Keratinocyte (primary cell): ENCODE data around the gene ZNF709. TPM values are rescaled to one million over a fixed set of nuclear protein-coding genes. Genes with fewer than 3 reads are reported as not detected.

Experiments used
- DNase-seq: peaks from one replicate; pipeline ENCODE4 v3.0.0-alpha.2; 2011; ENCODE audit warnings: low read depth, missing footprints, low spot score
- FAIRE-seq: peaks from 2 replicates; lab custom pipeline; 2011; peaks lifted over from hg19 to GRCh38; lab: Jason Lieb, UNC
- H2AFZ ChIP-seq: 2 replicates; pipeline ENCODE4 v1.6.0; 2012; ENCODE audit warnings: low read length, control low read depth, inconsistent platforms; ENCODE audit not compliant: control insufficient read depth
- H3K27ac ChIP-seq: 2 replicates; pipeline ENCODE4 v1.5.1; 2011; ENCODE audit warnings: low read length; ENCODE audit not compliant: control insufficient read depth, insufficient read depth
- H3K27me3 ChIP-seq: 3 replicates; pipeline ENCODE4 v1.6.0; 2011; ENCODE audit warnings: low read length; ENCODE audit not compliant: control insufficient read depth, insufficient read depth; ENCODE audit errors: extremely low read depth
- H3K36me3 ChIP-seq, 2 experiments: 2 replicates in 1 of 2; 3 replicates in 1 of 2; pipeline ENCODE4 v1.5.1; 2011; ENCODE audit warnings: low read length in 2 of 2, mild to moderate bottlenecking in 1 of 2; ENCODE audit not compliant: control insufficient read depth in 2 of 2, insufficient read depth in 2 of 2; ENCODE audit errors: extremely low read depth in 1 of 2
- H3K4me1 ChIP-seq: 3 replicates; pipeline ENCODE4 v1.5.1; 2011; ENCODE audit warnings: low read length; ENCODE audit not compliant: control insufficient read depth, insufficient read depth; ENCODE audit errors: extremely low read depth
- H3K4me2 ChIP-seq: 3 replicates; pipeline ENCODE4 v1.6.0; 2011; ENCODE audit warnings: low read depth, low read length; ENCODE audit not compliant: control insufficient read depth, insufficient read depth; ENCODE audit errors: extremely low read depth
- H3K4me3 ChIP-seq, 3 experiments: fragments of 200-600 bp in 1 of 3; sonication (generic) in 1 of 3; 2 replicates in 2 of 3; 3 replicates in 1 of 3; pipeline ENCODE4 v1.5.1; 2011 to 2016; ENCODE audit warnings: low read length in 3 of 3, mild to moderate bottlenecking in 3 of 3, control low read depth in 2 of 3, inconsistent platforms in 1 of 3, low read depth in 1 of 3, mixed read lengths in 1 of 3, mixed run types in 1 of 3, moderate library complexity in 1 of 3; ENCODE audit not compliant: control insufficient read depth in 2 of 3, insufficient read depth in 2 of 3; ENCODE audit errors: extremely low read depth in 1 of 3
- H3K79me2 ChIP-seq: 2 replicates; pipeline ENCODE4 v1.6.0; 2012; ENCODE audit warnings: low read length; ENCODE audit not compliant: control insufficient read depth, insufficient read depth
- H3K9ac ChIP-seq: 3 replicates; pipeline ENCODE4 v1.6.0; 2011; ENCODE audit warnings: low read length; ENCODE audit not compliant: control insufficient read depth, insufficient read depth; ENCODE audit errors: extremely low read depth
- H3K9me1 ChIP-seq: 3 replicates; pipeline ENCODE4 v1.6.0; 2011; ENCODE audit warnings: low read length; ENCODE audit not compliant: control insufficient read depth, insufficient read depth; ENCODE audit errors: extremely low read depth
- H3K9me3 ChIP-seq: 2 replicates; pipeline ENCODE4 v1.5.1; 2012; ENCODE audit warnings: low read depth, low read length; ENCODE audit not compliant: control insufficient read depth
- H4K20me1 ChIP-seq: 3 replicates; pipeline ENCODE4 v1.6.0; 2011; ENCODE audit warnings: low read length; ENCODE audit not compliant: control insufficient read depth, insufficient read depth; ENCODE audit errors: extremely low read depth
- EZH2 ChIP-seq: IDR thresholded peaks from one replicate; pipeline ENCODE4 v1.6.1; 2012; ENCODE audit warnings: inconsistent platforms, mild to moderate bottlenecking, low read length, moderate library complexity
- dilution Hi-C: fragments of 300-500 bp; cut with MboI; formaldehyde crosslinking; loops from one replicate; pipeline ENCODE4 v1.7.0; 2020; ENCODE audit warnings: low sequenced_read_pairs; ENCODE audit not compliant: extremely low pct_ligation_motif_present
- polyA plus RNA-seq, 5 experiments: library from polyadenylated mRNA; depleted of rRNA in 3 of 5; stranded (reverse) in 3 of 5; stranded (forward) in 1 of 5; unstranded in 1 of 5; fragments of >200 nt; gene quantifications; 1 replicate in 1 of 5; 2 replicates in 3 of 5; 3 replicates in 1 of 5; pipeline versions ENCODE4 v1.2.1 to v1.2.3, GENCODE V29; 2011 to 2012; ENCODE audit warnings: missing spikeins in 2 of 5, low read depth in 1 of 5, low replicate concordance in 1 of 5
- TF ChIP-seq, protein P1 (sequence below), 3 experiments: IDR thresholded peaks in 1 of 3; conservative IDR thresholded peaks in 1 of 3; optimal IDR thresholded peaks in 1 of 3; 2 replicates in 2 of 3; 3 replicates in 1 of 3; pipeline versions ENCODE3 to v1.5.1; 2011; ENCODE audit warnings: low read length in 3 of 3, mild to moderate bottlenecking in 3 of 3, moderate library complexity in 2 of 3, control low read depth in 1 of 3, inconsistent platforms in 1 of 3; ENCODE audit not compliant: insufficient read depth in 2 of 3; ENCODE audit errors: extremely low read depth in 1 of 3

Gene ZNF709
- polyA plus RNA-seq, 1 donor (not counting 4 experiments of a cell fraction or from before 2014, with no cell fraction given) = 0.98 TPM

DNA sequence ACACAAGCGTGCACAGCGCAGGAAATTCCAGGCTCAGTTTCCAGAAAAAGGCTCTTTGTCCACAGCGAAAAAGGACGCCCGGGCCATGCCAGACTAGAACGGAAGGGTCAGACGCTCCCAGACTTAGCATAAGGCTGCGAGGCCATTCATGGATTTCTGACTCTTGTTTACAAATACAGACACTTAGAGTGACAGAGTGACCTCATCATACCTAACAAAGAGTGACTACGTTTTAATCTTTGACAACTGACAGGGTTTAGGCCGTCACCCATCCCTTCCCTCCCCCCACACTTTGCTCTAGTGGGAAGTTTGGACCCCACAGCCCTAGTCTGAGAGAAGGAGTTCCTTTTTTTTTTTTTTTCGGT is 418 bp upstream of the ZNF709 start:
- H3K9ac ChIP-seq = peak overlapping the region; percentile 76
- peak overlapping the region; percentile 89 for H3K4me2 ChIP-seq
- DNase-seq (no peak), FAIRE-seq (no peak)
- H3K9me1 ChIP-seq = no peaks in the 10 kb centered on the region
- no peaks in the 10 kb centered on the region for H3K36me3 ChIP-seq
- H4K20me1 ChIP-seq = no peaks in the 10 kb centered on the region
- H3K27me3 ChIP-seq = no peaks in the 10 kb centered on the region
- H2AFZ ChIP-seq = peak overlapping the region; percentile 97
- no peak overlapping the region for H3K27ac ChIP-seq
- dilution Hi-C loops = no loop called here
- TF ChIP-seq, protein P1, sequence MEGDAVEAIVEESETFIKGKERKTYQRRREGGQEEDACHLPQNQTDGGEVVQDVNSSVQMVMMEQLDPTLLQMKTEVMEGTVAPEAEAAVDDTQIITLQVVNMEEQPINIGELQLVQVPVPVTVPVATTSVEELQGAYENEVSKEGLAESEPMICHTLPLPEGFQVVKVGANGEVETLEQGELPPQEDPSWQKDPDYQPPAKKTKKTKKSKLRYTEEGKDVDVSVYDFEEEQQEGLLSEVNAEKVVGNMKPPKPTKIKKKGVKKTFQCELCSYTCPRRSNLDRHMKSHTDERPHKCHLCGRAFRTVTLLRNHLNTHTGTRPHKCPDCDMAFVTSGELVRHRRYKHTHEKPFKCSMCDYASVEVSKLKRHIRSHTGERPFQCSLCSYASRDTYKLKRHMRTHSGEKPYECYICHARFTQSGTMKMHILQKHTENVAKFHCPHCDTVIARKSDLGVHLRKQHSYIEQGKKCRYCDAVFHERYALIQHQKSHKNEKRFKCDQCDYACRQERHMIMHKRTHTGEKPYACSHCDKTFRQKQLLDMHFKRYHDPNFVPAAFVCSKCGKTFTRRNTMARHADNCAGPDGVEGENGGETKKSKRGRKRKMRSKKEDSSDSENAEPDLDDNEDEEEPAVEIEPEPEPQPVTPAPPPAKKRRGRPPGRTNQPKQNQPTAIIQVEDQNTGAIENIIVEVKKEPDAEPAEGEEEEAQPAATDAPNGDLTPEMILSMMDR (optimal IDR thresholded peaks at IDR 0.05 in 1 of 3, IDR thresholded peaks at IDR 0.05 in 1 of 3, conservative IDR thresholded peaks at IDR 0.05 in 1 of 3; ENCODE audit: extremely low read depth in 1 of 3, insufficient read depth in 2 of 3, low read length in 3 of 3) = no peak
- H3K4me1 ChIP-seq = peaks cover 6% of the 10 kb centered on the region
- H3K79me2 ChIP-seq = peaks cover 5% of the 10 kb centered on the region
- H3K4me3 ChIP-seq = peak overlapping the region; percentile 77 to 91 (median 88)
- no peaks in the 10 kb centered on the region for H3K9me3 ChIP-seq

DNA sequence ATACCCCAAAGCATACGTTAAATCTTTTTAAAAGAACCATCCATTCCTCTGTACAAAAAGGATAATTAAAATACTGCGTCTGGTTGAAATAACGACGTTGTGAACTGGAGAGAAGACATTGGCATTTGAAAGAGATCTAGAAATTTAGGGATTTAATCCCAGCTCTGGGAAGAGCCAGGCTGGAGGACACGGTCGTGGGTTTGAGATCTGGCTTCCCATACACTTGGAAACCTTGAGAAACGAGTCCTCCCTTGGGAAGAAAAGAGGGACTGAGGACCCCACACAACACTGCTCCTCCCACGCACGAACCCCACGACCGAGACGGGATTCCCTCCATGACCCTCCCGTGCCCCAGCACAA is 625 bp downstream of the ZNF709 start:
- FAIRE-seq (peak; percentile 23), DNase-seq (no peak)
- no peaks in the 10 kb centered on the region for H3K27me3 ChIP-seq
- H2AFZ ChIP-seq = peak overlapping the region; percentile 97
- H3K9me3 ChIP-seq = no peaks in the 10 kb centered on the region
- no peak overlapping the region for H3K27ac ChIP-seq
- no peaks in the 10 kb centered on the region for H3K9me1 ChIP-seq
- H3K4me3 ChIP-seq = peak overlapping the region; percentile 77 to 91 (median 88)
- no peaks in the 10 kb centered on the region for H4K20me1 ChIP-seq
- H3K4me2 ChIP-seq = peak overlapping the region; percentile 89
- dilution Hi-C loops = no loop called here
- peaks cover 6% of the 10 kb centered on the region for H3K4me1 ChIP-seq
- H3K9ac ChIP-seq = peak overlapping the region; percentile 76
- TF ChIP-seq, protein P1 (optimal IDR thresholded peaks at IDR 0.05 in 1 of 3, IDR thresholded peaks at IDR 0.05 in 1 of 3, conservative IDR thresholded peaks at IDR 0.05 in 1 of 3; ENCODE audit: extremely low read depth in 1 of 3, insufficient read depth in 2 of 3, low read length in 3 of 3) = no peak
- TF ChIP-seq EZH2 = no peak
- no peaks in the 10 kb centered on the region for H3K36me3 ChIP-seq
- peaks cover 5% of the 10 kb centered on the region for H3K79me2 ChIP-seq
